ENCODE measurements around the gene KIAA0513. TPM values are rescaled to one million over a fixed set of nuclear protein-coding genes. Genes with fewer than 3 reads are reported as not detected.

Gene KIAA0513
- total and polyA plus RNA-seq, 2 of the 13 experiments (the other 11 are each of a cell fraction or from before 2014, with no cell fraction given) = 1.8 TPM

- 0 out of 2 replicates have a peak, but pooled peaks have one; percentile 8 for TF ChIP-seq ZNF878 (CRISPR knock-in tag; IDR thresholded peaks at IDR 0.05)
- no peak for TF ChIP-seq ZBTB43 (CRISPR knock-in tag; conservative IDR thresholded peaks at IDR 0.05)
- TF ChIP-seq XBP1 (CRISPR knock-in tag; IDR thresholded peaks at IDR 0.05) = no peak
- TF ChIP-seq TFAP4 (IDR thresholded peaks at IDR 0.05; ENCODE audit: borderline replicate concordance, low read depth) = peak; percentile 94
- peak; percentile 83 for TF ChIP-seq ZNF768 (CRISPR knock-in tag; IDR thresholded peaks at IDR 0.05)
- peak; percentile 18; the same call in 1 of the 2 replicates for TF ChIP-seq ZNF205 (CRISPR knock-in tag; IDR thresholded peaks at IDR 0.05)
- TF ChIP-seq THAP9 (CRISPR knock-in tag; IDR thresholded peaks at IDR 0.05; ENCODE audit: borderline replicate concordance) = peak; percentile 87
- TF ChIP-seq ZNF737 (CRISPR knock-in tag; IDR thresholded peaks at IDR 0.05; ENCODE audit: borderline replicate concordance) = 0 out of 2 replicates have a peak, but pooled peaks have one; percentile 37
- peak; percentile 72; the same call in 1 of the 2 replicates for TF ChIP-seq HNF4A (CRISPR knock-in tag; IDR thresholded peaks at IDR 0.05)
- no peak for TF ChIP-seq ZBTB40 (IDR thresholded peaks at IDR 0.05)
- peak; percentile 5; the same call in 1 of the 2 replicates for TF ChIP-seq ZBTB40 (CRISPR knock-in tag; IDR thresholded peaks at IDR 0.05)
- TF ChIP-seq ZSCAN9 (CRISPR knock-in tag; IDR thresholded peaks at IDR 0.05; ENCODE audit: borderline replicate concordance) = 0 out of 2 replicates have a peak, but pooled peaks have one; percentile 17
- TF ChIP-seq ZNF329 (CRISPR knock-in tag; IDR thresholded peaks at IDR 0.05; ENCODE audit: low read depth) = 0 out of 2 replicates have a peak, but pooled peaks have one; percentile 24
- TF ChIP-seq MYC (CRISPR knock-in tag; IDR thresholded peaks at IDR 0.05; ENCODE audit: borderline replicate concordance) = no peak
- peak; percentile 85; the same call in 1 of the 2 replicates for TF ChIP-seq ZMAT3 (CRISPR knock-in tag; conservative IDR thresholded peaks at IDR 0.05)
- TF ChIP-seq ZNF678 (CRISPR knock-in tag; IDR thresholded peaks at IDR 0.05) = 0 out of 2 replicates have a peak, but pooled peaks have one; percentile 6
These were observed 108.7 kb downstream of the KIAA0513 start (continued) for GRCh38 chr16:85136213-85136701.

Measured in HepG2 (cell line).